DMS53 treated with DMSO at 0.1 percent for 48 hours (cell line): ENCODE results near the gene TEX261.

Source experiments
- DNase-seq: peaks from one replicate; lab custom pipeline; 2025; ENCODE audit not compliant: unreplicated experiment; lab: John Stamatoyannopoulos, UW

Gene TEX261

GRCh38 chr2:70937866-70938585 lies 56.6 kb downstream of the TEX261 start:
- no peak for DNase-seq

- no peak for DNase-seq
Observed at GRCh38 chr2:70936979-70937811, 57.5 kb downstream of the TEX261 start.

- DNase-seq: peak; percentile 54
Observed at GRCh38 chr2:70936165-70936978, 58.3 kb downstream of the TEX261 start.
